NCI-H128 (cell line): ENCODE measurements around the gene TRAF6.
"Not testable (repeated sequence)": the region's sequence is repeated elsewhere in the genome, so short reads cannot be mapped to it uniquely, and the experiment has no call there.

Experiments used
- DNase-seq: peaks from one replicate; lab custom pipeline; 2025; ENCODE audit not compliant: unreplicated experiment; lab: John Stamatoyannopoulos, UW

Gene TRAF6

GRCh38 chr11:36498721-36499120 is 11.4 kb downstream of the TRAF6 start:
- DNase-seq, result no peak

- no peak for DNase-seq
Observed at GRCh38 chr11:36493332-36493731, 16.7 kb downstream of the TRAF6 start.

- no peak for DNase-seq
Observed at GRCh38 chr11:36492724-36493304, 17.3 kb downstream of the TRAF6 start.

GRCh38 chr11:36490026-36490806 is 19.9 kb downstream of the TRAF6 start:
- DNase-seq, result no peak

GRCh38 chr11:36488096-36488495 is 22.0 kb downstream of the TRAF6 start:
- no peak for DNase-seq

GRCh38 chr11:36487619-36488018 is 22.5 kb downstream of the TRAF6 start:
- DNase-seq, result no peak

GRCh38 chr11:36485298-36486002 is 24.6 kb downstream of the TRAF6 start:
- no peak for DNase-seq

DNA sequence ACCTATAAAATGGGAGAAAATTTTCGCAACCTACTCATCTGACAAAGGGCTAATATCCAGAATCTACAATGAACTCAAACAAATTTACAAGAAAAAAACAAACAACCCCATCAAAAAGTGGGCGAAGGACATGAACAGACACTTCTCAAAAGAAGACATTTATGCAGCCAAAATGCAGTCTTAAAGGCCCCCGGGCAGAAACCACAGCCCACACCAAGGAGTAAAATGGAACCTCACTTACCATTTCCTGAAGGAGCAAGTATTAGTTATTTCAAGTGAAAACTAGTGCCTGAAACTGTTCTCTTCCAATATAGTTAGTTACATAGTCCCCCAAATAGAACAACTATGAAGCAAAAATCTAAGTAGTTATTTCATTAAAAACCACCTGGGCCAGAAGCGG is 27.0 kb downstream of the TRAF6 start:
- not testable (repeated sequence) for DNase-seq

GRCh38 chr11:36480833-36481232 is 29.2 kb downstream of the TRAF6 start:
- no peak for DNase-seq

- DNase-seq, result no peak
Observed at GRCh38 chr11:36478700-36479329, 31.3 kb downstream of the TRAF6 start.

DNA sequence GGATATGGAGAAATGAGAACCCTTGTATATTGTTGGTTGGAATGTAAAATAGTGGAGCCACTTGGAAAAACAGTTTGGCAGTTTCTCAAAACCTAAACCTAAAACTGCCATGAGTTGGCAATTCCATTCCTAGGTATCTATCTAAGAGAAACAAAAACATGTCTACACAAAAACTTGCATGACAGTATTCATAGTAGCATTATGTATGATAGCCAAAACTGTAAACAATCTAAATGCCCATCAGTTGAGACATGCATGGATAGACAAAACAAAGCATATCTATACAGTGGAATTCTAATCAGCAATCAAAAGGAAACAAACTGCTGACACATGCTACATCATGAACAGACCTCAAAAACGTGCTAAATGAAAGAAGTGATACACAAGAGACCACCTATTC is 34.9 kb downstream of the TRAF6 start:
- no peak for DNase-seq

DNA sequence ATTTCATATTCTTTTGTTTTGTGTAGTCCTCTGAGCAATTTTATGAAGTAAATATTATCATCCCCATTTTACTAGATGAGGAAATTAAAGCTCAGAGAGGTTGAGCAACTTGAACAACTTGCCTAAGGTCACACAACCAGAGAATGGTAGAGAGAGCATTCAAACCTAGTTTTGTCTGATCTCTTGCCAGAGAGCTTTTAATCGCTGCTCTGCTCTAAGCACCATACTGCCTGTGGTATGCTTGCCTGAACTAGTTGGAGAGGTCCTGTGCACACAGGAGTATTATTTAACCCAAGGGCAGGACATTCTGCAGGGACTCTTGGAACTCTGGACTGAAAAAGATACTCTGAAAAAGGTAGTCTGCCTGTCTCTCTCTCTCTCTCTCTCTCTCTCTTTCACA is 38.5 kb downstream of the TRAF6 start:
- DNase-seq, result no peak

DNA sequence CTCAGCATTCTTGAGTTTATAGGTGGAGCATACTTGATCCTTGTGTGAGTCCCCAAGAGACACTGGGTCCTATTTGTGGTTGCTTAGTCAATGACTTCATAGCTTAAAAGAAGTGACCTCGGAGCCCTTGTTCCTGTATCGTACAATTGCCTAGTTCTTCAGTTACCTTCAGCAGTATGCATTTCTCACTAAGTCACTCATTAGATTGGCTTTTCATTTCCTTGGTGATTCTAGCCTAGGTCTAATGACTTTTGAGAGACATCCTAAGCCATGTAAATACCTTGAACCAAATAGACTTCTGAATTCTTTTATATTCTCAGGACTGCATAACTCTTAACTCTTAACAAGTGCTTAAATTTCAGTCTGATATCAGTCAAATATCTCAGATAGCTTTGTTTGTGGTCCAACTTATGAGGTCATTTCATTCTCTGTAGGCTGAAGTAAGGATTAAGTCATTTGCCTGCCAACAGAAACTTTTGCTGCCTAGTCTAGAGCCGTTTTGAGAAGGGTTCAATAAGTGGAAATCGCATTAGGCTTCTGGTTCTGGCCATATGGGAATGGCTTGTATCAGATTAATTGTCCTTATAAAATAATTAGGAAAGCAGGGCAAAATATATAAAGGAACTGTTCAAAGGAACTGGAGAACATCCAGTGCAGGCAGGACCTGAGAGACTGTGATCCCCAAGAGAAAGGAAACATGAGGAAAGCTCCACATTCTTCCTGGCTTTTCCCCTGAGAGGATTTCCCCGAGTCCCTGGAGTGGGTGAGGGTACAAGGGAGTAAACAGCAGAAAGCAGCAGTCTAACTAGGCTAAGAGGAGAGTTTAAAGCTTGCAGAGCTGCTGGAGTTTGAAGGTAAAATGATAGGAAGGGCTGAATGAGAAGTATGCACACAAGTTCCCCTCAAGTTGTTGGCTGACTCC is 39.9 kb downstream of the TRAF6 start:
- DNase-seq, result no peak

DNA sequence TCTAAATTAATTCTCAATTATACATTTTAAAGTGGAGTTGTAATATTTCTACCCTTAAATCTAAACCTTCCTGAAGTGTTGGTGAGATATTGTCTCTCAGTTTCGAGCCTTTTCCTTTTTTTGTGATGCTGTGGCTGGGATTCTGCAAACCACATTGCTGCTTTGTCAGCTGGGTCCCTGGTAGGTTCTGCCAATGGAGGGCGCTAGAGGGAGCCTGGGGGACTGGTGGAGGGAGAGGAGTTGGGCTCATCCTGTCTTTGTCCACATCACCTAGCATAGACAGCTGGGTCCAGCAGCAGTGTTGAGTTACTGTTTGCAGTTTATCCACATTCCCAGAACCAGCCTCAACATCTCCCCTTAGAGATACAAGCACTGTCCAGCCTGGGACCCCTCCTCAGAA is 41.0 kb downstream of the TRAF6 start:
- DNase-seq, result no peak

GRCh38 chr11:36467916-36468315 is 42.2 kb downstream of the TRAF6 start:
- DNase-seq, result no peak

DNA sequence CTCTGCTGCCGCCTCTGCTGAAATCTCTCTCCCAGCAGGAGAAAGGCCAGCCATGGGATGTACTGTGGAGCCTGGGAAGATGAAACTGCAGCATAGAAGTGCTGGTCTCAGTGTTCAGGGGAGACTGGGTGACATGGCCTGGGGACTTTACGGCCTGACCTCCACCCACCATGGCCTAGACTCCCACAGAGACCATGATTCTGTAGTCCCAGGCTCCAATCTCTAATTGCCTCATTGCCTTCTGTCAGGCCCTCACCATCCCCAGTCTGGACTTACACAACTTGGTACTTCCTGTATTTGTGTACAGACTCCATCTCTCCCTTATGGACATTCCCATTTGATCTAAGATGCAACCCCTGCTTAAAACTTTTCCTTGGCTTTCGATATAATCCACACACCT is 43.1 kb downstream of the TRAF6 start:
- DNase-seq, result no peak

DNA sequence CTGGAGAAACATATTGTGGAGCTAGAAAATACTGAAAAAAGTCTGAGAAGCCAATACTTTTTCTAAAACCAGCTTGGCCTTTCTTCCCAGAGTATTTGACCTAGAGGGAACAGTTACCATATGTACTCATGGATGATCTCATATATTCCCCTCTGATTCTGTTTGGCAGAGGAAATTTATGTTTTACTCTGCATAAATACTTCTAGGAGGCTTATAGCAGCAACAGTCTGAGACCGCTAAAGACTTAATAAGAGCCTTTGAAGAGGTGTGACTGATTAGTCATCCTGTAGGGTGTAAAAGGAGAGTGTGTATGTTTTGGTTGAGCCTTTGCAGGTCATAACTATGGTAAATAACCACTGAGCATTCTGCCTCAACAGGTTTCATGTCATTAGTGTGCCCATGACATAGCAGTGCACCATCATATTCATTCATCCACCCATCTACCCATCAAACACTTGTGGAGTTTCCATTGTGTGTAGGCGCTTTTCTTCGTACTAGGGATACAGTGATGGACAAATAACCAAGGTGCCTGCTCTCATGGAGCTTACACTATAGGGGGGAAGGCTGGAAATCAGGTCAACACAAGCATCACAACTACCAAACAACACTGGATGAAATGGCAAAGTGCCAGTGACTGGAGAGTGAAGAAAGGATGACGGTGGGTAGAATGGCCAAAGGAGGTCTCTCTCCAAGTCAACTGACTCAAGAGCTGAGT is 44.5 kb downstream of the TRAF6 start:
- DNase-seq, result no peak

- DNase-seq, result no peak
Observed at GRCh38 chr11:36464720-36465119, 45.4 kb downstream of the TRAF6 start.

- no peak for DNase-seq
Observed at GRCh38 chr11:36463781-36464180, 46.3 kb downstream of the TRAF6 start.

- no peak for DNase-seq
Observed at GRCh38 chr11:36462321-36462720, 47.8 kb downstream of the TRAF6 start.
